B cell (primary cell): Measurements from ENCODE around the gene RRP1.

ENCODE experiments used
- EZH2 ChIP-seq: IDR thresholded peaks from 2 replicates; pipeline ENCODE4 v1.6.1; 2012; ENCODE audit warnings: borderline replicate concordance, low read depth, mild to moderate bottlenecking, moderate library complexity, low read length; ENCODE audit not compliant: insufficient read depth, poor library complexity, severe bottlenecking
- TF ChIP-seq, protein P1 (sequence below): fragments of 200-600 bp; IDR thresholded peaks from one replicate; pipeline ENCODE4 v1.8.0; 2022; ENCODE audit warnings: antibody characterized with exemption, mild to moderate bottlenecking

- TF ChIP-seq, protein P1, sequence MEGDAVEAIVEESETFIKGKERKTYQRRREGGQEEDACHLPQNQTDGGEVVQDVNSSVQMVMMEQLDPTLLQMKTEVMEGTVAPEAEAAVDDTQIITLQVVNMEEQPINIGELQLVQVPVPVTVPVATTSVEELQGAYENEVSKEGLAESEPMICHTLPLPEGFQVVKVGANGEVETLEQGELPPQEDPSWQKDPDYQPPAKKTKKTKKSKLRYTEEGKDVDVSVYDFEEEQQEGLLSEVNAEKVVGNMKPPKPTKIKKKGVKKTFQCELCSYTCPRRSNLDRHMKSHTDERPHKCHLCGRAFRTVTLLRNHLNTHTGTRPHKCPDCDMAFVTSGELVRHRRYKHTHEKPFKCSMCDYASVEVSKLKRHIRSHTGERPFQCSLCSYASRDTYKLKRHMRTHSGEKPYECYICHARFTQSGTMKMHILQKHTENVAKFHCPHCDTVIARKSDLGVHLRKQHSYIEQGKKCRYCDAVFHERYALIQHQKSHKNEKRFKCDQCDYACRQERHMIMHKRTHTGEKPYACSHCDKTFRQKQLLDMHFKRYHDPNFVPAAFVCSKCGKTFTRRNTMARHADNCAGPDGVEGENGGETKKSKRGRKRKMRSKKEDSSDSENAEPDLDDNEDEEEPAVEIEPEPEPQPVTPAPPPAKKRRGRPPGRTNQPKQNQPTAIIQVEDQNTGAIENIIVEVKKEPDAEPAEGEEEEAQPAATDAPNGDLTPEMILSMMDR, result no peak
- TF ChIP-seq EZH2, result no peak
Observed at GRCh38 chr21:43835861-43836260, 46.5 kb downstream of the RRP1 start.
